HG03066 (cell line): ENCODE results near the gene ANTXRL.
"Not testable (repeated sequence)": the region's sequence is repeated elsewhere in the genome, so short reads cannot be mapped to it uniquely, and the experiment has no call there.

Experiments used
- ATAC-seq: cut with Tn5 transposase; IDR thresholded peaks from one replicate; pipeline ENCODE4 v1.9.1; 2021; ENCODE audit warnings: low read depth; ENCODE audit not compliant: unreplicated experiment

The ANTXRL gene

GRCh38 chr10:46286991-46287693 lies at the start of gene ANTXRL:
ANTXRL (plus strand) TSS chr10:46286997; CDS start chr10:46287263, 266 bp downstream.
- no peak for ATAC-seq

GRCh38 chr10:46237815-46238510 lies 48.8 kb upstream of the ANTXRL start:
- no peak for ATAC-seq

DNA sequence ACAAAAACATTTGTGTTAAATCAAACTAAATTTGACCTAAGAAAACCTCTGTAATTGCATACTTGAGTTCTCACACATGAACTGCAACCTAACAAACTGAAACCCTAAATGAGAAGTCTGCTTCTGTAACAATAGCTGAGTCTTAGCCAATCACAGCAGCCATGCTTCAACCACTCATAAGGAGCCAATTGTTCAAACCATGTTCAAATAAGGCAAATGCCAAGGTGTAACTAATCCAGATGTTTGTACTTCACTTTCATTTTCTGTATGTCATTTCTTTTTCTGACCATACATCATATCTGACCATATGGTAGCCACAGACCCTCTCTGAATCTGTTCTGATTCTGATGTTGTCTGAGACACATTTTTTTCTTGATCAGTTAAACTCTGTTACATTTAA lies 47.5 kb upstream of the ANTXRL start:
- ATAC-seq = no peak

DNA sequence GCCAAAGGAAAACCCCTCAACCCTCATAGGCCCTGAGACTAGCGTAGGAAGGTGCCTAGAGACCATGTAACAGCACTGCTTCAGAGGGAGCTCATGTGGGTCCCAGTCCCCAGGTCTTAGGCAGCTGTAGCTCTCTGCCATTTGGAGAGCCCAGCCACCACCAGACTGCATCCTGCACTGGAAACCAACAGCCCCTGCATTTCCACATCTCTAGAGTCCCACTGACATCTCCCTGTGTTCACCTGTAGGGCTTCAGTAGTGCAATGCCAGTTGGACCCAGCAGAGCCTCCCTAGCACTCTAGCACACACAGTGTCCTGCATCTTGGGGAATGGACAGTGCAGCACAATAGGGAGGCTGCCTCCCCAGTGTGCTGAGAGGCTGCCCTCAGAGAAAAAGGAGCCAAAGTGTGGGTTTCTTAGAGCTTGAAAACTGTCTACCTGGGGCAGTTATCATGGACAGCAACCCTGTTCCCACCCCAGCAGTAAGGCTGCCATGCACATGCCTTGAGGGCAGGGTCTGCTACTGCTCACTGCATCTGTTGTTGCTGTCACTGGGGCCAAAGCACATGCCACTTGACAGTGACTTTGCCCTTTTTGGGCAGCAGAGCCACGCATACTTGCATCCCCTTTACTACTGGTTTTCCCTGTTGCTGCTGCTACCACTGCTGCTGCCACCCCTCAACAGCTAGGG lies 46.7 kb upstream of the ANTXRL start:
- ATAC-seq = no peak

GRCh38 chr10:46240684-46241565 lies 45.9 kb upstream of the ANTXRL start:
- ATAC-seq = no peak

DNA sequence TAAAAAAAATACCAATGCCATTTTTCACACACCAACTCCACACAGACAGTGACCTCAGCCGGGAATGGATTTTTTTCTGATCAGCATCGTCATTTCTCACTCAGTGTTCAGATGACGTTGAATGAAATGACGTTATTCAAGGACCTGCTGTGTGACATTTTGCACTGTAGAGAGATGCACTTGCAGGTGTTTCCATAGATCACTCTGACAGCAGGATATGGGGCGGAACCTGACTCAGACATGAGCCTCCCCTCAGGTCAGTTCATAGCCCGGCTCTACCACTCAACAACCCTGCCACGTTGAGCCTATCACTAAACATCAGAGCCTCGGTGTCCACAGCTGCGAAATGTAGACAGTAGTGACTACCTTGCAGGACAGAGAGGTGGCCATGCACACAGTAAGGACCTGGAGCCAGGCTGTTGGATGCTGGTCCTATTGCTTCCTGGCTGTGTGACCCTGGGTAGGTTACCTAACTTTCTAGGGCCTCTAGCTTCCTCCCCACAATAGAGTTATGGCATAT lies 41.4 kb upstream of the ANTXRL start:
- ATAC-seq = no peak

- ATAC-seq = not testable (repeated sequence)
These were observed 40.2 kb upstream of the ANTXRL start for GRCh38 chr10:46246400-46247180.

GRCh38 chr10:46247181-46247475 lies 39.7 kb upstream of the ANTXRL start:
- ATAC-seq = no peak

DNA sequence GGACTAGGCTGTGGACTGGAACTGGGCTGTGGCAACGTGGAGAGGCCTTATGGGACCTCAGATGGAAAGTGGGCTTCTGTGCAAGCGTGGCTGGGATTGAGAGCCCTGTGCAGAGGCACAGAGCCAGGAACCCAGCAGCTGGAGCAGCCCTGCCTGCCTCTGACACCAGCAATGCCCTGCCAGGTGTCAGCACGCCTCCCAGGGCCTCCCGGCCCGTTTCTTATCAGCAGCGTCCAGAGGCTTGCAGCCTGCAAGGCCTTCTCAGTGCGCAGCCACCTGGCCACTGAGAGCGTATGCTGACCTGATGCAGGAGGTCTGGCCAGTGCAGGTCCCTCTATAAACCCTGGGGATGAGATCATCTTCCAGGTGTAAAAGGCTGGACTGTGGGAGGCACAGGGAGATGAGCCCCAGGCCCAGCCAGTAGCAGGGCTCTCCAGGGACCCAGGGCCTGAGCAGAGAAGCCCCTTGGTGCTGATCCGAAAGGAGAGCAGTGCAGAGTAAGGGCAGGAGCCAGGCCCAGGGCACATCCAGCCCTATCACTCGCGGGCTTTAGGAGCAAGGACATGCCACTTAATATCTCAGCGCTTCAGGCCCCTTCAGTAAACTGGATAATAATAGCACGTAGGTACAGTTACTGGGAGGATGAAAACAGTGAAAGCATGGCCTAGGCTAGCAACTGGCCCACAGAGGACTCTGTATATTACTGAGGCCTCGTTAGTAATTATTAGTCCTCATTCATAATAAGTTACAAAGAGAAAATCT lies 38.8 kb upstream of the ANTXRL start:
- ATAC-seq = no peak

GRCh38 chr10:46248651-46249146 lies 38.1 kb upstream of the ANTXRL start:
- ATAC-seq = no peak

- ATAC-seq = not testable (repeated sequence)
These were observed 37.0 kb upstream of the ANTXRL start for GRCh38 chr10:46249617-46250344.

GRCh38 chr10:46250481-46250880 lies 36.3 kb upstream of the ANTXRL start:
- ATAC-seq = no peak

DNA sequence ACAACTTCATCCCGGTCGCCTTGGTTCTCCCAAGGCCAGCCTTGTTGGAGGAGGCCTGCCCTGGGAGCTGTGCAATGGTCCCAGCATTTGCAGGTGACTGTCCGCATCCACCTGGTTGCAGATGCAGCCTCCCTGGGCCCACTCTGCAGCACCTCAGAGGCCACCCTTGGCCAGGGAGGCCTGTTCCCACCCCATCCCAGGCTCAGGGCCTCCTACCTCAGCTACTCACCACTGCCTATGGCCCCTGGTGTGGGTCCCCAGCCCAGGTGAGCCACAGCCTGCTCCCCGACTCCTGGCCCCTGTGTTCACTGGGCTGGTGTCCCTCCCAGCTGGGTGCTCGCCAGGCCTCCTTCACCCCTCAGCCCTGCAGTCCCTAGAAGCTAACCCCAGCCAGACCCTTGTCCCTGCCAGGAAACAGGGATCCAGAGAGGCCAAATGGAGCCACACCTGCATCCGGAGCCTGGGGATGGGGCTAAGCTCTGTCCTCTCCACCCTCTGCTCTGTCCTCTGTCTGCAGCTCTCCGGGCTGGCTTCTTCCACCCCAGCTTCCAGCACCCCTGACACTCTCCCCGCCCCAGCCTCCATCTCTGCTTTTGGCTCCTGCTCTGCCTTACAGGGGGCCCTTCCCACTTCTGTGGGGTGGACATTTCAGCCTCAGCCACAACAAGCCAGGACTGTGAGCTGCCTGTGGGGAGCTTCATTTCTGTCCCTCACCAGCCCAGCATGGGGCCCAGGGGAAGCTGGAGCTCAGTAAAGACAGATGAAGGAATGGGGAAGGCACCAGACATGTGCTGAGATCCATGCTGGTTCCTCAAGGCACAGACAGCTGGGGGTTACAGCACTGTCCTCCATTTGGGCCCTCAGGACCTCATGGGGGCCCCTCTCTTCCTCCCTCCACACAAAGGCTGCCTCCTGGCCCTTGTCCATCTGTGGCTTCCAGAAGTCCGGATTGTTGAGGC lies 35.6 kb upstream of the ANTXRL start:
- ATAC-seq = no peak

GRCh38 chr10:46251857-46252847 lies 34.6 kb upstream of the ANTXRL start:
- ATAC-seq = no peak

DNA sequence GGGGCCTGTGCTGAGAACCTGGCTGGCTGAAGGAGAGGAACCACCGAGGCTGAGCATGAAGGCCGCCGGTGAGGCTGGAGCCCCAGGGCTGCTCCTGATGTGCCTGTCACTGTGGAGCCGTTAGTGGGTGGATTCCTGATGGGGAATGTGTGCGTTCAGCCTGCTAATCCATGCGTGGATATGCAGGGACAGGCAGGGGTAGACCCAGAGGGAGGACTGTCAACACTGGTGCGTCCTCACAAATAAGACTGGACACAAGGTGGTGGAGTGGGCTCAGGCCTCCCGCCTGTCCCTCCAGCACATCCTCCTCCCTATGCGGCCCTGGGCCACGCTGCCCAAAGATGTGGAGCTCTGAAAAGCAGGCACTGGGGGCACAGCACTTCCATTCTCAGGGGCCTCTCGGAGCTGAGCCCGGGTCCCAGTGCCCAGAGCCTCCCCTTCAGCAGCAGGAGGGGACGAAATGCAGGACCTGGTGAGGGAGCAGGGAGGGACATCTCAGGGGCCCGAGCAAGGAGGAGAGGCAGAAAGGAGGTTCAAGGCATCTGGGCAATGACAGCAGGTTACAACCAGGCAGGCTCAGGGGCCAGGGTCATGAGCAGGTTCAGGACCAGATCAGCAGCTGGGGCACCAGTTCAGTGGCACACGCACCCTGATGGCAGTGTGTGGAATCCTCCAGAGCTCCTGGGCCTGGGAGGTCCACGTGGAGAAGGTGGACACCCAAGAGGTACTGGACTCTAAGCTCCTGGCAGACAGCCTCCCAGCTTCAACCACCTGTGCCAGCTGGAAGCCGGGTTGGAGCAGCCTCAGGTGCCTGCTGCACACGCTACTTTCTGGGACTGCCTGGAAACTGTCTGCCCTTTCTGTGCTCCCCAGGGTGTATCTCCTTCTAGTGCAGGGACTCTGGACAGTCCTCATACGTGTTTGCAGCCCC lies 33.5 kb upstream of the ANTXRL start:
- ATAC-seq = no peak
